ENCODE measurements around the gene OR6C4.
"Not testable (repeated sequence)": the region's sequence is repeated elsewhere in the genome, so short reads cannot be mapped to it uniquely, and the experiment has no call there.

OR6C4 gene

GRCh38 chr12:55549302-55549701, at the start of gene OR6C4:
Gene OR6C4 (plus strand): TSS chr12:55549602. CDS start chr12:55551227, 1,625 bp downstream.
- Mint-ChIP-seq H3K9me3 (no peaks in the 10 kb centered on the region), H3K4me3 (no peak within 1 kb of the TSS), H3K4me1 (no peaks in the 10 kb centered on the region), H3K27me3 (peaks cover 28% of the 10 kb centered on the region), H3K27ac (no peak within 1 kb of the TSS), H3K36me3 (no peaks in the 10 kb centered on the region)
- ATAC-seq: no peak

GRCh38 chr12:55499810-55500252, 49.6 kb upstream of the OR6C4 start:
- Mint-ChIP-seq H3K4me1 (no peaks in the 10 kb centered on the region), H3K36me3 (no peaks in the 10 kb centered on the region), H3K4me3 (no peak overlapping the region), H3K27me3 (no peaks in the 10 kb centered on the region), H3K9me3 (no peaks in the 10 kb centered on the region), H3K27ac (no peak overlapping the region)
- no peak for ATAC-seq

- H3K27me3 Mint-ChIP-seq: no peaks in the 10 kb centered on the region
- no peaks in the 10 kb centered on the region for H3K9me3 Mint-ChIP-seq
- H3K4me1 Mint-ChIP-seq: no peaks in the 10 kb centered on the region
- H3K27ac Mint-ChIP-seq: no peak overlapping the region
- H3K36me3 Mint-ChIP-seq: no peaks in the 10 kb centered on the region
- no peak for ATAC-seq
- no peak overlapping the region for H3K4me3 Mint-ChIP-seq
Measured at GRCh38 chr12:55501601-55502000, 47.8 kb upstream of the OR6C4 start.

GRCh38 chr12:55515696-55516095, 33.7 kb upstream of the OR6C4 start:
- Mint-ChIP-seq H3K4me1 (no peaks in the 10 kb centered on the region), H3K36me3 (no peaks in the 10 kb centered on the region), H3K27me3 (peaks cover 25% of the 10 kb centered on the region), H3K27ac (no peak overlapping the region), H3K4me3 (no peak overlapping the region), H3K9me3 (peaks cover 4% of the 10 kb centered on the region)
- ATAC-seq: peak; percentile 31

- Mint-ChIP-seq H3K27ac (no peak overlapping the region), H3K4me3 (no peak overlapping the region), H3K27me3 (peaks cover 25% of the 10 kb centered on the region), H3K4me1 (no peaks in the 10 kb centered on the region), H3K9me3 (peaks cover 4% of the 10 kb centered on the region), H3K36me3 (no peaks in the 10 kb centered on the region)
- no peak for ATAC-seq
Measured at GRCh38 chr12:55516391-55516790, 33.0 kb upstream of the OR6C4 start.

GRCh38 chr12:55548235-55548634, 1.2 kb upstream of the OR6C4 start:
- H3K27ac Mint-ChIP-seq, H3K4me3 Mint-ChIP-seq, ATAC-seq, H3K4me1 Mint-ChIP-seq, H3K36me3 Mint-ChIP-seq, H3K9me3 Mint-ChIP-seq: not testable (repeated sequence)
- H3K27me3 Mint-ChIP-seq: peaks cover 31% of the 10 kb centered on the region

- no peaks in the 10 kb centered on the region for H3K9me3 Mint-ChIP-seq
- H3K4me3 Mint-ChIP-seq: no peak overlapping the region
- H3K4me1 Mint-ChIP-seq: no peaks in the 10 kb centered on the region
- no peak for ATAC-seq
- no peaks in the 10 kb centered on the region for H3K36me3 Mint-ChIP-seq
- peaks cover 28% of the 10 kb centered on the region for H3K27me3 Mint-ChIP-seq
- H3K27ac Mint-ChIP-seq: no peak overlapping the region
Measured at GRCh38 chr12:55548756-55549155, 646 bp upstream of the OR6C4 start.

- Mint-ChIP-seq H3K4me3 (no peak overlapping the region), H3K36me3 (no peaks in the 10 kb centered on the region), H3K27me3 (peaks cover under 1% of the 10 kb centered on the region), H3K27ac (no peak overlapping the region), H3K4me1 (no peaks in the 10 kb centered on the region), H3K9me3 (peaks cover 17% of the 10 kb centered on the region)
- no peak for ATAC-seq
Measured at GRCh38 chr12:55554296-55554695, 4.9 kb downstream of the OR6C4 start.

- H3K4me1 Mint-ChIP-seq, ATAC-seq, H3K27me3 Mint-ChIP-seq, H3K4me3 Mint-ChIP-seq, H3K27ac Mint-ChIP-seq, H3K36me3 Mint-ChIP-seq: not testable (repeated sequence)
- peaks cover 27% of the 10 kb centered on the region for H3K9me3 Mint-ChIP-seq
Measured at GRCh38 chr12:55570060-55570459, 20.7 kb downstream of the OR6C4 start.

- H3K4me1 Mint-ChIP-seq, ATAC-seq, H3K4me3 Mint-ChIP-seq, H3K27ac Mint-ChIP-seq, H3K27me3 Mint-ChIP-seq, H3K36me3 Mint-ChIP-seq: not testable (repeated sequence)
- peaks cover 27% of the 10 kb centered on the region for H3K9me3 Mint-ChIP-seq
Measured at GRCh38 chr12:55570689-55571088, 21.3 kb downstream of the OR6C4 start.

- no peak for ATAC-seq
- H3K27ac Mint-ChIP-seq: no peak within 1 kb of the TSS
- H3K4me3 Mint-ChIP-seq: no peak within 1 kb of the TSS
- H3K4me1 Mint-ChIP-seq: no peaks in the 10 kb centered on the region
- H3K27me3 Mint-ChIP-seq: peaks cover 9% of the 10 kb centered on the region
- peaks cover 9% of the 10 kb centered on the region for H3K36me3 Mint-ChIP-seq
- H3K9me3 Mint-ChIP-seq: peaks cover 25% of the 10 kb centered on the region
Measured at GRCh38 chr12:55572168-55572567, 22.8 kb downstream of the OR6C4 start, which contains the start of gene OR2AP1. Gene OR2AP1 (plus strand): TSS chr12:55572468. CDS start chr12:55574415, 1,947 bp downstream.

GRCh38 chr12:55582066-55582465, 32.7 kb downstream of the OR6C4 start:
- peaks cover 20% of the 10 kb centered on the region for H3K27me3 Mint-ChIP-seq
- H3K4me1 Mint-ChIP-seq: no peaks in the 10 kb centered on the region
- H3K4me3 Mint-ChIP-seq: no peak overlapping the region

GRCh38 chr12:55585817-55586216, 36.4 kb downstream of the OR6C4 start:
- Mint-ChIP-seq H3K4me3 (no peak overlapping the region), H3K4me1 (no peaks in the 10 kb centered on the region), H3K36me3 (no peaks in the 10 kb centered on the region), H3K27ac (no peak overlapping the region), H3K27me3 (peaks cover 44% of the 10 kb centered on the region), H3K9me3 (no peaks in the 10 kb centered on the region)
- ATAC-seq: no peak

More at GRCh38 chr12:55582066-55582465, 32.7 kb downstream of the OR6C4 start:
- no peak for ATAC-seq
- no peak overlapping the region for H3K27ac Mint-ChIP-seq
- H3K9me3 Mint-ChIP-seq: peaks cover 10% of the 10 kb centered on the region
- H3K36me3 Mint-ChIP-seq: no peaks in the 10 kb centered on the region

- H3K9me3 Mint-ChIP-seq: peaks cover 11% of the 10 kb centered on the region
- not testable (repeated sequence) for H3K4me3 Mint-ChIP-seq, H3K36me3 Mint-ChIP-seq, H3K27ac Mint-ChIP-seq, H3K4me1 Mint-ChIP-seq, ATAC-seq
- H3K27me3 Mint-ChIP-seq: peaks cover 64% of the 10 kb centered on the region
Measured at GRCh38 chr12:55590152-55590551, 40.8 kb downstream of the OR6C4 start.
